Stimulated activated CD4-positive, alpha-beta T cell treated with anti-CD3 and anti-CD28 coated beads, Interleukin-1b, Interleukin-23, amount 100 ng/mL, for 24 hours (primary cell): Measurements from ENCODE around the gene PDCD1.
"Not testable (repeated sequence)": the region's sequence is repeated elsewhere in the genome, so short reads cannot be mapped to it uniquely, and the experiment has no call there.

ENCODE experiments used
- DNase-seq, 4 experiments: peaks; one replicate each; pipeline ENCODE4 v3.0.0-alpha.2; 2020; ENCODE audit warnings: low read depth in 4 of 4, low spot score in 1 of 4

Gene PDCD1

GRCh38 chr2:241879326-241879725 lies 20.6 kb upstream of the PDCD1 start:
- no peak for DNase-seq

- DNase-seq = peak; percentile 44 to 72 (median 70)
Observed at GRCh38 chr2:241877989-241878970, 19.6 kb upstream of the PDCD1 start.

DNA sequence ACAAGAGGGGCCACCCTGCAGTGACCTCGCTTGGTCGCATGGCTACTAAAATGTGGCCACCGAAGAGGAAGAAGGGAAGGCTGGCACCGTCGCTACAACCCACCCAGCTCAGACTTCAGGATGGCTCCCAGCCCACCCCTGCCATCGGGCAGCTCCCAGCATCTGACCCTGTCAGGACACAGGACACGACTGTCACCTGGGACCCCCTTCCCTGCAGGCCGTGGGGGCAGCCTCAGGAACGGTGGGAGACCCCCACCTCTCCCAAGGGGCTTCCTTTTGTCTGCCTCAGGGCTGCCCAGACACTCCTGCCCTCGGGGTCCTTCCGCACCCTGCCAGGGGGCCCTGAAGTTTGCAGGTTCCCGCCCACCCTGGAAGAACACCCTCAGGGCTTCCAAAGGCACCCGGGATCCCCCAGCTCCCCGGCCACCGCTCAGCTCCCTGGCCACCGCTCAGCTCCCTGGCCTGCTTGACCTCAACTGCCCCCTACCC lies 18.5 kb upstream of the PDCD1 start:
- no peak for DNase-seq

DNA sequence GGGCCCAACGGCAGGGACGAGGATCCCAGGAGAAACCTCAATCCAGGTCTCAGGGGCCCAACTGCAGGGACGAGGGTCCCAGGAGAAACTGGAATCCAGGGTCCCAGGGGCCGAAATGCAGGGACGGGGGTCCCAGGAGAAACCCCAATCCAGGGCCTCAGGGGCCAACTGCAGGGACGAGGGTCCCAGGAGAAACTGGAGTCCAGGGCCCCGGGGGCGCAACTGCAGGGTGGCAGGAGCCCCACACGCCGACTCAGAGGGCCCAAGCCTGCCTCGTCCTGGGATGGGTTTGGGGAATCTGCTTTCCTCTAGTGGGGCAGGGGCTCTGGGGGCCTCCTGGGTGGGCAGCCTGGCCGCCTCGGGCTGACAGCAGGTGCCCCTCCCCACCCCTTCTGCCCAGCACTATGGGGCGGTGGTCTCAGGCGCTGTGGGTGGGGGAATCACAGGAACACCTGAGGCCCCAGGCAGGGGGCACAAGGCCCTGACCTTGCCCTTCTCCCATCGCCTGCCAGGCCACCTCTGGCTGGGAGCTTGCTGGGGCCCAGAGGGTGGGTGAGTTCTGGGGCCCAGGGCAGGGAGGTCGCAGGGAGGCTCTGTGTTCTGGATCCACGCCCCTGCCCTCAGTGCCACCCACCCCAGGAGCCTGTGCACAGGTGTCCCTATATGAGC lies 18.0 kb upstream of the PDCD1 start:
- no peak for DNase-seq

DNA sequence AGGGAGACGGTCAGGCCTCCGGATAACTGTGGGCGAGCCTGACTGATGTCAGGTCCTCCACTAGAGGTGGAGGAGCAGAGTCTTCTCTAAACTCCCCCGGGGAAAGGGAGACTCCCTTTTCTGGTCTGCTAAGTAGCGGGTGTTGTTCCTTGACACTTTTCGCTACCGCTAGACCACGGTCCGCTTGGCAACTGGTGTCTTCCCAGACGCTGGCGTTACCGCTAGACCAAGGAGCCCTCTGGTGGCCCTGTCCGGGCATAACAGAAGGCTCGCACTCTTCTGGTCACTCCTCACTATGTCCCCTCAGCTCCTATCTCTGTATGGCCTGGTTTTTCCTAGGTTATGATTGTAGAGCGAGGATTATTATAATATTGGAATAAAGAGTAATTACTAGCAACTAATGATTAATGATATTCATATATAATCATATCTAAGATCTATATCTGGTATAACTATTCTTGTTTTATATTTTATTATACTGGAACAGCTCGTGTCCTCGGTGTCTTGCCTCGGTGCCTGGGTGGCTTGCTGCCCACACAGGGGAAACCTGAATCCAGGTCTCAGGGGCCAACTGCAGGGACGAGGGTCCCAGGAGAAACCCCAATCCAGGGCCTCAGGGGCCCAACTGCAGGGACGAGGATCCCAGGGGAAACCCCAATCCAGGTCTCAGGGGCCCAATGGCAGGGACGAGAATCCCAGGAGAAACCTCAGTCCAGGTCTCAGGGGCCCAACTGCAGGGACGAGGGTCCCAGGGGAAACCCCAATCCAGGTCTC lies 17.2 kb upstream of the PDCD1 start:
- not testable (repeated sequence) for DNase-seq

DNA sequence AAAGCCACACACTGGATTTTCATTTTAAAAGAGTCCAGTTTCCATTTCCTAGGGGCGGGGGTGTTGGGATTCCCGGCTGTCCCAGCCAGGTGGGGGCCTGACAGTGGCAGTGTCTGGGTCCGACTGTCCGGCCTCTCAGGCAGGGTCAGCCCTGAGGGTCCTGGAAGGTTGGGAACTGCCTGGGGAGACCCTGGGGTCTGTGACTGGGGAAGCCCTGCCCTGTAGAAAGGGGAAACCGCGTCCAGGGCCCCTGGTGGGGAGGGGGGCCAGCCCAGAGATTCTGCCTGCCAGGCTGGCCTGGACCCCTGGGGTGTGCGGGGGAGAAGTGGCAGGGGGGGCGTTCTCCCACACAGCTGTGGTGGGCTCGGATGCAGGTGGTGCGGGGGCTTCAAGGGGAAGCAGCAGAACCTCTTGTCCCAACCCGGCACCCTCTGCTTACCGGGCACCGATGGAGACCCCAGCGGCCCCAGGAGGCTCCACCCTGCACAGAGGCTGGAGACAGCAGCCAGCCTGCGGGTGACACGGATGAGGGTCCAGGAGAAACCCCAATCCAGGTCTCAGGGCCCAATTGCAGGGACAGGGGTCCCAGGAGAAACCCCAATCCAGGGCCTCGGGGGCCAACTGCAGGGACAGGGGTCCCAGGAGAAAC lies 15.7 kb upstream of the PDCD1 start:
- DNase-seq = no peak

DNA sequence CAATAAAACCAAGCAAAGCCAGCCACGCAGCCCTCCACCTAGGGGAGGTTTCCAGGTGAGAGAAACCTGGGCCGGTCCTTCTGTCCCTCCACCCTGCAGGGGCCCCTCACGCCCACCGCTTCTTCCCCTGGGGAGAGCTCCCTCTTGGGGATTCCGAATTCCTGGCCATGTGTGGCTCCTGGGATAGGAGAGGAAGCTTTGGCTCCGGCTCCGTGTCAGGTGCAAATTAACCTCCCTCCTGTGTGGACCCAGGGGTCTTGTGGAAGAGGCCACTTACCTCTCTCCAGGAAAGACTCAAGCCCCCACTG lies 15.1 kb upstream of the PDCD1 start:
- DNase-seq = no peak

DNA sequence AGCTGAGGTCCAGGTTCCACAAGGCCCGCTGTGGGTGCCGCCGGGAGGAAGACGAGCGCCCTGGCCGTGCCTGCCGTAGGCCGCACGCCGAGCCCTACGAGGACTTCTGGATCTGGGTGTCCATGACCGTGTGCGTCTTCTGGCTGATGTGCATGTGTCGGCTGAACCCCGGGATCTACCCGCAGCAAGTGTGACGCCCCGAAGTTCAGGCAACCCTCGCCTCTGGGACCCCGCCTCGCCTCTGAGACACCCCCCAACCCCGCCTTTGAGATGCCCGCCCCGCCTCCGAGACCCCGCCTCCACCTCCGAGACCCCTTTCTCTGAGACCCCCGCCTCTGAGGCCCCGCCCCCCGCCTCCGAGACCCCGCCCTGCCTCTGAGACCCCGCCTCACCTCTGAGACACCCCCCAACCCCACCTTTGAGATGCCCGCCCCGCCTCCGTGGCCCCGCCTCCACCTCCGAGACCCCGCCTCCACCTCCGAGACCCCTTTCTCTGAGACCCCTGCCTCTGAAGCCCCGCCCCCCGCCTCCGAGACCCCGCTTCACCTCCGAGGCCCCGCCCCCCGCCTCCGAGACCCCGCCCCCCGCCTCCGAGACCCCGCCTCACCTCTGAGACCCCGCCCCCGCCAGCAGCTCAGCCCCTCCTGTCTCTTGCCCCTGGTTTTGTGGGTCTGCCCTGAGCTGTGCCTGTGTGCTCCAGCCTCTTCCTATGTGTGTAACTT lies 14.5 kb upstream of the PDCD1 start:
- DNase-seq = no peak

GRCh38 chr2:241872313-241872642 lies 13.6 kb upstream of the PDCD1 start:
- no peak for DNase-seq

- DNase-seq = no peak
Observed at GRCh38 chr2:241871538-241872312, 13.0 kb upstream of the PDCD1 start.

GRCh38 chr2:241870611-241871537 lies 12.2 kb upstream of the PDCD1 start:
- no peak for DNase-seq

- DNase-seq = no peak
Observed at GRCh38 chr2:241870081-241870541, 11.4 kb upstream of the PDCD1 start.

DNA sequence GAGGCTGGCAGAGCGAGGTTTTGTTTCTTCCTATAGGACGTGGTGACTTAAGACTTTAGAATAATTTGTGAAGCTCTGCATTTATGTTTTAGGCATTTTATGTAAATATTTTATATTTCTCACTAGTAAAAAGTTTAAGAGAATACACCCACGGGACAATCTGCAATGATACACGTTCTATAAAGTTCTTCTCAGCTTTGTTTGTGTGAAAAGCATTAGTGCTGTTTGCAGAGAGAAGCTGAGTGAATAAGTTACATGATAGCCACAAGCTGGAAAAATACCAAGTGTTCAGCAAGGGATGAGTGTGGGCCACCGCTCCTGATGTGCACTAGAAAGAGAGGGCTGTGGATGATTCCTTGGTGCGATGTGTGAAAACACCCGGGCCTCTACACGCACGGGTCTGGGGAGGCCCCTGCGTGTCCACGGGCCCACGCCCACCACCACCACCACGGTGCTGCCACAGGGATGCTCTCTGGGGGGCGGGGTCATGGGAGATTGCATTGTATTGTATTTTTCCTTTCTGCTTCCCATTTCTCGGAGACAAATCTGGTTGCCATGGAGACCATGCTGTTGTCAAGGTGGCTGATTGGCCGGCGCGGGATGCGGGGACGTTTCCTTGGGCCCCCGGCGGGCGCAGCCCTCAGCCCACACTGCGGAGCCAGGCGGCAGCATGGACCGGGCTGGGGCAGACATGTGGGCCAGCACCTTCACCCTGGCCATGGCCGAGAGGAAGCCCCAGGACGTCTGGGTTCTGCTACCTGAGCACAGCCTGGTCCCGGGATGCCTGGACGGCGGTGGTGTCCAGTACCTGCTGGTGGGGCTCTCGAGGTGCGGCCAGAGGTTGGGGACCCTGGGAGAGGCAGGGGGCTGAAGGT lies 10.6 kb upstream of the PDCD1 start, which contains the start of gene RTP5:
RTP5 (plus strand) TSS at position 643 of the 875 bp plus-strand sequence; CDS start at position 671, 28 bp downstream.
- DNase-seq = no peak

DNA sequence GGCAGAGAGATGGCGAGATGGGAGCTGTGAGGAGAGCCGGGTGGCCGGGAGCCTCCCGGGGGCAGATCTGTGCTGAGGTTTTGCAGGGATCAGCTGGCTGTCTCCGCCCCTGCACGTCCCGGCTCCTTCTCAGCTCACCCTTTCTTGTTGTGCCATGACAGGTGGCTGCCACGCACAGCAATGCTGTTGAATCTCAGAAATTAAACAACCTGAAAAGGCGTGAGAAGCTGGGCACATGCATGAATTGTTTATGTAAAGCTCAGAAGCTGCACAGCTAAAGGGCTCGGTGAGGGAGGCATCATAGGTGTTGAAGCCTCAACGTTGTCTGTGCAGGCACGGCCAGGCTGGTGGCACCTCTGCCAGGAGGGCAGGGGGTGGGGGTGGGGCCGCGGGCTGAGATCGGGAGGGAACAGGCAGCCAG lies 10.0 kb upstream of the PDCD1 start:
- no peak for DNase-seq

DNA sequence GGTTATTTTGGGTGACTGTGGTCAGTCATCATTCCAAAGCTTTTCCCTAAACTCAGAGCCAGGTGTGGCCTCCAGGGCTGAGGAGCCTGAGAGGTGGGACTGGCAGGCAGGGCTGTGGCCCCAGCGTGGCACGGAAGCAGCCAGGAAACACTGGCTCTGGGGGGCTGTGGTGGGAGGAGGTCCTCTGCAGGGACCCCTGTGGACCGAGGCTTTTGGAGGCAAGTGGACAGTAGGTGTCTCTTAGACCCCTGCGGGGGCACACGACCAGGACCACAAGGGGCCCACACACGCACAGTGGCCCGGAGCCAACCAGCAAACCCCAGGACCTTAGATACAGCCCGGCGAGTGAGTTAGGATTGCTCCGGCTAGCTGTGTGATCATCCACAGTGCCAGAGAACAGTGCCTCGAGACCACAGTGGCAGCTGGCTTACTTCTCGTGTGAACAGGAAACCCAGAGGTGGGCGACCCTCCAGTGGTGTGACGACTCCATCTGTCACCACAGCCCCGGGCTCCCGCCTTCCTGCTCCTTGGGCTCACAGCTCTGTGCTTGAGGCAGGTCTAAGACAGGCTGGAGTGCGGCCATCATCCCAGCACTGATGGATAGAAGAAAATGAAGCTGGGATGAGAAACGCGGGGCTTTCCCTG lies 9.2 kb upstream of the PDCD1 start:
- DNase-seq = no peak

GRCh38 chr2:241866790-241867645 lies 8.3 kb upstream of the PDCD1 start:
- no peak for DNase-seq
